ENCODE measurements around the gene UBR1.
"Not testable (repeated sequence)": the region's sequence is repeated elsewhere in the genome, so short reads cannot be mapped to it uniquely, and the experiment has no call there.

The UBR1 gene

DNA sequence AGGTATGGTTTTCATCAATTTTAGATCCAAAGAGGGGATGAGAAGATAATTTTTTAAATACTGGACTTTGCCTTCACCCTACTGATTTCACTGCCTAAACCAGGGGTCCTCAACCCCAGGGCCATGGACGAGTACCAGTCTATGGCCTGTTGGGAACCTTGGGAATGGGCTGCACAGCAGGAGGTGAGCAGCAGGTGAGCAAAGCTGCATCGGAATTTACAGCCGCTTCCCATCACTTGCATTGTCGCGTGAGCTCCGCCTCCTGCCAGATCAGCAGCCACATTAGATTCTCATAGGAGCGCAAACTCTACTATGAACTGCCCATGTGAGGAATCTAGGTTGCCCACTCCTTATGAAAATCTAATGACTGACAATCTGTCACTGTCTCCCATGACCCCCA lies 109.0 kb downstream of the UBR1 start:
- H3K27ac ChIP-seq = no peak overlapping the region
- no peak for TF ChIP-seq ZFX (IDR thresholded peaks at IDR 0.05; ENCODE audit: borderline replicate concordance)

GRCh38 chr15:42994546-42994945 lies 111.3 kb downstream of the UBR1 start:
- H3K27ac ChIP-seq = no peak overlapping the region
- TF ChIP-seq CTCF (IDR thresholded peaks at IDR 0.05) = no peak
- no peak for TF ChIP-seq ZFX (IDR thresholded peaks at IDR 0.05; ENCODE audit: borderline replicate concordance)

- no peak for TF ChIP-seq ZFX (IDR thresholded peaks at IDR 0.05; ENCODE audit: borderline replicate concordance)
- TF ChIP-seq CTCF (IDR thresholded peaks at IDR 0.05) = no peak
- no peak overlapping the region for H3K27ac ChIP-seq
Measured at GRCh38 chr15:42992626-42993025, 113.2 kb downstream of the UBR1 start.

GRCh38 chr15:42986693-42987342 lies 119.0 kb downstream of the UBR1 start:
- no peak for TF ChIP-seq CTCF (IDR thresholded peaks at IDR 0.05)
- no peak overlapping the region for H3K27ac ChIP-seq

DNA sequence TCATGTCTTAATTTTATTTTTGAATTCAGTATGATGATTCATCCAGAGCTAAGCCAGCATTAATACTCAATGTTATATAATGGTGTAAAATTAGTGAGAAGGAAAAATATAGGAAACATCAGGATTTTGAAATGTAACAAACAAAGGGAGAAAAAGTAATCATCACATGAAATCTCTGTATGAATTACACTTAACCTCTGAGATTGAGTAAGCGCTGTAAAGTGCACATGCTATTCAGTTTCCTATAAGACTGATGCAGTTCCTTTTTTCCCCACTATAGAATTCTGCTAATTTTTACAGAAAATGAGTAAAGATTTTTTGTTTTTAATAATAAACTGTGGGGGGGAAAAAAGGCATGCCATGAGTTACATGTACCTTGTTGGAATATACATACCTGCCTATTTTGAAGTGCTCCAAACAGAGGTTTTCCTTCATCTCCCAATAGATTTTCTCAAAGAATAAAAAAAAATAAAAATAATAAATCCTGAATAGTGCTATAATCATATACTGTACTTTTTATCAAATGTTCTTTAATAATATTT lies 121.3 kb downstream of the UBR1 start:
- TF ChIP-seq CTCF (IDR thresholded peaks at IDR 0.05) (no peak), ZFX (IDR thresholded peaks at IDR 0.05; ENCODE audit: borderline replicate concordance) (no peak)
- no peak overlapping the region for H3K27ac ChIP-seq

DNA sequence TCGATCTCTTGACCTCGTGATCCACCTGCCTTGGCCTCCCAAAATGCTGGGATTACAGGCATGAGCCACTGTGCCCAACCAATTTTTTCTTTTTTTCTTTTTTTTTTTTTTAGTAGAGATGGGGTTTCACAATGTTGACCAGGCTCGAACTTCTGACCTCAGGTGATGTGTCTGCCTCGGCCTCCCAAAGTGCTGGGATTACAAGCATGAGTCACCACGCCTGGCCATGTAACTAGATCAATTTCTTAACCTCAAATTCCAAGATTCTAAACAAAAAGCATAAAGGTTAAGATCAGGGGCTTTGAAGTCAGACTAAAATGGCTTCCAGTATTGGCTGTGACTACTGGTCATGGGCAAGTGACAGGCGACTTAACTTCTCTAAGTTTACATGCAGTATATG lies 126.7 kb downstream of the UBR1 start:
- H3K27ac ChIP-seq = not testable (repeated sequence)

- TF ChIP-seq ZFX (IDR thresholded peaks at IDR 0.05; ENCODE audit: borderline replicate concordance) (no peak), CTCF (IDR thresholded peaks at IDR 0.05) (no peak)
- no peak overlapping the region for H3K27ac ChIP-seq
Measured at GRCh38 chr15:42974202-42974862, 131.5 kb downstream of the UBR1 start.

- TF ChIP-seq ZFX (IDR thresholded peaks at IDR 0.05; ENCODE audit: borderline replicate concordance) (no peak), CTCF (IDR thresholded peaks at IDR 0.05) (no peak)
- no peak overlapping the region for H3K27ac ChIP-seq
Measured at GRCh38 chr15:42973114-42973513, 132.7 kb downstream of the UBR1 start.

Measured in 22Rv1 (cell line).